HG02852 (cell line): ENCODE data around the gene RAB9B.
"Not testable (repeated sequence)": the region's sequence is repeated elsewhere in the genome, so short reads cannot be mapped to it uniquely, and the experiment has no call there.

Source experiments
- ATAC-seq: cut with Tn5 transposase; IDR thresholded peaks from one replicate; pipeline ENCODE4 v1.9.1; 2021; ENCODE audit warnings: mild to moderate bottlenecking, moderate library complexity; ENCODE audit not compliant: unreplicated experiment

RAB9B gene, protein sequence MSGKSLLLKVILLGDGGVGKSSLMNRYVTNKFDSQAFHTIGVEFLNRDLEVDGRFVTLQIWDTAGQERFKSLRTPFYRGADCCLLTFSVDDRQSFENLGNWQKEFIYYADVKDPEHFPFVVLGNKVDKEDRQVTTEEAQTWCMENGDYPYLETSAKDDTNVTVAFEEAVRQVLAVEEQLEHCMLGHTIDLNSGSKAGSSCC

DNA sequence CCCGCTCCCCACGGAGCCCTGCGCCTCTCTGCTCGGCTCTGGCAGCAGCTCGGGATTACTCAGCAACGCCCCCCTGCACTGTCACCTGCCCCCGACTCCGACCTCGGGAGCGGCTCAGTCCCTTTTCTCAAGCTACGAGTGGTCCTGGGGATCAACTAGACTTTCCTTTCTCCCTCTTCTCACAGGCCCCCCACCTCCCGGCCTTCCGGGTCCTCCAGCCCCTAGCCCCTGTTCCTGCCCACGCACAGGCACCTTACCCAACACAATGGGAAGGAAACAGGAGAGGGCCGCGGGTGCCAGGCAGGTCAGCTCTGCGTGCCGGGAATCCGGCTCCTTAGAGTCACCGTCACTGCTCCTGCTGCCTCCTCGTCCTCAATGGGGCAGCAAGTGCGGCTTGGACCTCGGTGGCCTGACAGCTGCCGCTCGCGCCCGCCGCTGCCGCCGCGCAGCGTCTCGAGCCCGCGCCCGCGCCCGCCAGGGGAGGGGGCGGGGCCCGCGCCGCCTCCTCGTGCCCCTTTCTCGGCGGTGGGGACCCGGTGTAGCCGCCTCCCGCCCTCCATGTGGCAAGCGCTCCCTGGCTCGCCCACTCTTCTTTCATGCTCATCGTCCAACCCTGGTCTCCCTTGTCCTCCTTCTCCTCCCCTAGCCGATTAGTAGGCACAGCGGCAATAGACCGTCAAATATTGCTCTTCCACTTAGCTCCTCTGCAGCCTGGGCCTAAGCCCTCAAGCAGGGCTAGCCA is at the start of gene RAB9B:
Gene RAB9B, minus strand, starts transcription at position 455 of the 742 bp plus-strand sequence. CDS start 6,473 bp downstream, outside the sequence.
- peak; percentile 79 for ATAC-seq

DNA sequence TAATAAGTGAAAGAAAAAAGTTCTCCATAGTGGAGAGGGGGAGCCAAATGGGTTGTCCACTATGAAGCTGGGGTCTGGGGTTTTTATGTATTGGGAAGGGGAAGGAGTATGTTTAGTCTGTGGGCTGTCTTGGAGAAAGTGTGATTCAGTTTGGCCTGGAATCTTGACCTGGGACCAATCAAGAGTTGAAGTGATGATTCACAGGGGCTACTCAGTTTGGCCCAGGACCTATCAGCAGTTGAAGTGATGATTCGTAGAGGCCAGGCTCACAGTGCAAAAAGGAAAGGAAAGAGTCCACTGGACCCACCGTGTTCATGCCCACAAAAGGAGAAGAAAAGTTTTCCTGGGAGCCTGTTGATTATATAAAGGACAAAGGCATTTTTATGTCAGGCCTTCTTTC is 47.3 kb upstream of the RAB9B start:
- ATAC-seq, result no peak

DNA sequence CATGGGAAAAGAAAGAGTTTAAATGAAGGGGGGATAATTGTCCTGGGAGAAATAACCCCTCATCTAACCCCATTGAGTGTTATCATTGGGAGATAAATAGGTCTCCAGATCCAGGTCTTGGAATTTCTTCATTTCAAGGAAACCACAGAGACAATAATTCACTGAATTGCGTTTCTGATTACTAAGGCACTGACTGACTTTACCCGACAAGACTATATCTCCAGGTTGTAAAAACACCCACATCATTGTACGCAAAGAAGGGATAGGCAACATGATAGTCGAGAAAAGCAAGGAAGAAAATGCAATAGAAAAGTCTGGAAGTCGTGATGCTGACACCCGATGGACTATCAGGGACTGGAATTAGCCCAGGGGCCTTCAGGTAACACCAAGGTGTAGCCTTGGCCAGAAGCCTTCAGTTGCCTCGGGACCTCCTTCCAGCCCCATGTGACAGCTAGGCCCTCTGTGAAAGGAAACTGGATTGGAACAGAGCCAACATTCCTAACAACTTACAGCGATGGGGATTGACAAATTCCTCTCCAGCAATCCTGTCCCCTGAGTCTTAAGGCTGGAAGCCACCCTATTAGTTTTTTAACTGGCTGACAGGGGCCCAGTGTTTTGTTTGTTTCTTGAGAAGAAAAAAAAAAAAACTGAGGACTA is 46.5 kb upstream of the RAB9B start:
- ATAC-seq, result no peak

DNA sequence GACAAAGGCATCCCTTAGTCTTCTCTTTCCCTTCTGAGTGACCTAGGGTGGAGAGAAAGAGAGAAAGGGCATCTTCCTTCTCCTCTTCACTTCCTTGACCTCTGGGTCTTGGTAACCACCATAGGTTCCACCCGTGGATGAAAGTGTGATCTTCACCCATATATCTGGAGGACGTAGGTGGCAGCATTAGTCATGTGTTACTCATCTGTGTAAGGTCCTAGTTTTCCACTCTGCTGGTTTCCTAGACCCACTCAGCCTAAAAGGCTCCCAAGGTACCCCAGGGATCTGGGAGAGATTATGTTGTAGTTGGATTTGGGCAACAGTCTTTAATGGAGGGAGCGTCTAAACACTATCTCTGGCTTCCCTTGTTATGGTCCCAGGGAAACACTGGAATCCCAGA is 45.5 kb upstream of the RAB9B start:
- no peak for ATAC-seq

DNA sequence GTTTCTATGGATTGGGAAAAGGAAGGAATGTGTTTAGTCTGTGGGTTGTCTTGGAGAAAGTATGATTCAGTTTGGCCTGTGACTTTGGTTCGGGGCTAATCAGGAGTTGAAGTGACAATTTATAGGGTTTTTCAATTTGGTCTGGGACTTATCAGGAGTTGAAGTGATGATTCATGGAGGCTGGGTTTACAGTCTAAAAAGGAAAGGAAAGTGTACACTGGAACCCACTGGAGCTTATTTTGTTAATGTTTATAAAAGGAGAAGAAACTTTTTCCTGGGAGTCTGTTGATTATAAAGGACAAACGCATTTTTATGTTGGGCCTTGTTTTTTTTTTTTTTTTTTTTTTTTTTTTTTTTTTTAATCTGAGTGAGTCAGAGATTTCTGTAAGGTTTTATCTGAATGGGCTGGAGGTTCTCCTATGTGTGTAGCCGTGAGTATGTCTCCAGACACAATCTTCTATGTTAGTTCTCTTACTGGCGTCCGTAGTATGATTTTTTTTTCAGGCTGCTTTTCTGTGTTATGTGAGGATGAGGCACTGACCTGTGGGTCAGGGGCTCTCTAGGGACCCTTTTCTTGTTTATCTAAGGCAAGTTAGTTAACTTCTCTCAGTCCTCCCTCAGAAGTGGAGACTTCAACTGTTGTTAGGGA is 33.0 kb upstream of the RAB9B start:
- ATAC-seq, result no peak

DNA sequence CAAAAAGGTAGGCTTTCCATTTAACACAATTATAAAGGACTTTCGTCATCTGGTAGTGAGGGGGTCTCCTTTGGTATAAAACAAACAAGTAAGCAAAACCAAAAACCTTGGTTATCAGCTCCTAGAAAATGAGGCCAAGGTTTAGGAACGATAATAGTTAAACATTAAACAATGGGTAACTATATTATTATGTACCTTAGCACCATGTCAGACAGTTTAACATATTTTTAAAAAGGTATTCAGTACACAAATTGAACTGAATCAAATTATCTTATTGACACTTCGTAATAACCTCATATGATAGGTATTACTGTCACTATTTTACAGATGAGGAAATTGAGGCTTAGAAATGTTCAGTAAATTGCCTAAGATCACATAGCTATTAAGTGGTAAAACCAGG is 32.1 kb upstream of the RAB9B start:
- no peak for ATAC-seq

DNA sequence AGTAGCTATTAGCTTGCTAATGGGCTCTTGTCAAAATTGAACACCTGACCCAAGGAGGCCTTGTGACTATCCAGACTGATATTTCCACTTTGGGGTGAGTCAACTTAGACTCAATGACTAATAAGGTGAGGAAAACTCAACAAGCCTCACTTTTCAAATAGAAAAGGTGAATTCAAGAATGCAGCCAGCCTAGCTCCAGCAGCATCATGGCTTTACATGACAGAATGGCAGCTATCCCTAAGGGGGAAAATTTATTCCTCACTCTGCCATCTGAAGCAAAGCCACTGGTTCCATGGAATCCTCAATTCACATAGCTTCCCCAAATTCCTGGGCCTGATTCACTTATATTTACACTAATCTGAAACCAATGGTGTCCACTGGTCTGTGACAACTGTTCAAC is 29.1 kb upstream of the RAB9B start:
- ATAC-seq, result no peak

DNA sequence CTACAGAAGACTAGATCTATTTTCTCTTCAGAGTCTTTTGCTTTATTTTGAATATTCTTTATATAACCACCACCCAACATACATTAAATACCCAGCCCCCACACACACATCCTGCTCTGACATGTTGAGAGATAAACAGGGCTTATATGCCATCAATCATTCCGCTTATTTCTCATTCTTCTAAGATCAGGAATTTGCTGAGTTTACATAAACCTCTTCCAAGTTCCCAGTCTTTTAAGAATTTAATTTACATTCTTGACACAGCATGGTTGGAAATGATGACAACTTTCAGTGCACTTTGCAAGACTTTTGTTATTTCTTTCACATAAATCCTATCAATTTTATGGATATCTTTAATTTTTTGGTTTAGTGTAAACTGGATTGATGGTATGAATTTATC is 17.5 kb upstream of the RAB9B start:
- ATAC-seq, result no peak

DNA sequence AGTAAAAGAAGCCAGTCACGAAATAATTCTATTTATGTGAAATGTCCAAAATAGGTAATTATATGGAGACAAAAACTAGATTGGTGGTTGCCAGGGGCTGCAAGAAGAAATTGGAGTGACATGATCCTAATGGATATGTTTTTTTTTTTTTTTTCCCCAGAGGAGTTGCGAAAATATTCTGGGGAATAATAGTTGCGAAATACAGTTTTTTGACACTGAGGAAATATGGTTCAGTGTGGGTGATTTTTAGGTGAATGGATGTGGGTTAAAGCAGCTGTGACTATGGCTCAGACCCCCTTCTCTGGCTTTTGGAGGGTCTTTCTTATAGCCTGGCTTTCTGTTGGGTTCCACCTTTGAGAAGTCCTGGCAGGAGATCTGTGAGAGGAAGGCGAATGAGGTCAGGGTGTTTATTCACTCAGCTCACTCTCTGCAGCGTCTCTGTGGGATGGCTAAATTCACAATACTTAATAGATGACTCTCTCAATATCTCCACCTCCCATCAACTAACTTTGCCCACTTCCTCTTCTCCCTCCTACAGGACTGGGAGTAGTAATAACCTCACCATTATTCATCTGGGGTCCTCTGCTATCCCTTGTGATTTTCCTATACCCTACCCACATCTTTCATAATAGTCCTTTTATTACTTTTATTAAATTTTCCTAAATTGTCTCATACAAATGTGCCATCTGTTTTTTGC is 15.3 kb upstream of the RAB9B start:
- ATAC-seq, result no peak

DNA sequence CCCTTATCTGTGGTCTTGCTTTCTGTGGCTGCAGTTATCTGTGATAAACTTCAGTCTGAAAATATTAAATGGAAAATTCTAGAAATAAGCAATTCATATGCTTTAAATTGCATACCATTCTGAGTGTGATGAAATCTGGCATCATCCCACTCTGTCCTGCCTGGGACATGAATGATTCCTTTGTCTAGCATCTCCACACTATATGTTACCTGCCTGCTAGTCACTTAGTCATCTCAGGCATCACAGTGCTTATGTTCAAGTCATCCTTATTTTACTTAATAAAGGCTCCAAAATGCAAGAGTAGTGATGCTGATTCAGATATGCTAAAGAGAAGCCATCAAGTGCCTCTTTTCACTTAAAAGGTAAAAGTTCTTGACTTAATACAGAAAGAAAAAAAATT is 14.3 kb upstream of the RAB9B start:
- no peak for ATAC-seq

DNA sequence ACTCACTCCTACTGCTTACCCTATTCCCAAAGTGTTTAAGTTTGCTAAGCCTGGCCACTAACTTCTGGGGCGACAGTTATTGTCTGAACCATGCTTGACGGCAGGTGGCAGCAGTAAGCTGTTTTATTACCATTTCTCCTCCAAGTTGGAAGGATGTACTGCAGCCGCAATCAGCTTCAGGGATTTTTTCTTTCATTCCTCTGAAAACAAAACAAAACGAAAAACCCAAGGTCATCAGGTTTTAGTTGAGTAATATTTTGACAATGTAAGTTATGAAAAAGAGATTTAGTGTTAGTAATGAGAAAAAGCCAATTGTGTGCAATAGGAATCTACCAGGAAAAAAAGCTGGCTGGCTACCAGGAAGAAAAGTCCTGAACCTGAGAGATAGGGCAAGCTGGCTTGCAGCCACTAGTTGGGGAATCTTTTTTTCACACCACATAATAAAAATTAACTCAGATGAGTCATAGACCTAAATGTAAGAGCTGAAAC is 13.2 kb upstream of the RAB9B start:
- ATAC-seq, result peak; percentile 83

DNA sequence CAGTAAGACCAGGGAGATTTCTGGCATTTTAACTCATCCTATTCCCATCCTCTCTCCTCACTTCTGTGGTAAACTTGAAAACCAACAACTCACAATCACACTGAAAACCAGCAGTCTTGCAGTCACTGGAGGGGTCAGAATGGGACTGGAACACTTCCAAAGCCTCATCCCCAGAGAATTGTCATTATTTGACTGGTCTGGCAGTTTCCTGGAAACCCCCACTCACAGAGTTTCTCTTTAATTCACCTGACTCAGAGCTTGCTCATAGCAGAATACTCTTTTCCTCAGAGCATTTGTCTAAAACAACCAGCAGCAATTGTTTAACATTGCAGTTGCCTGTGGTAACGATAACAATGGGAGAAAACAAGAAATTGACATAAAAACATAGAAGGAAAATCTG is 7.3 kb upstream of the RAB9B start:
- ATAC-seq, result no peak

DNA sequence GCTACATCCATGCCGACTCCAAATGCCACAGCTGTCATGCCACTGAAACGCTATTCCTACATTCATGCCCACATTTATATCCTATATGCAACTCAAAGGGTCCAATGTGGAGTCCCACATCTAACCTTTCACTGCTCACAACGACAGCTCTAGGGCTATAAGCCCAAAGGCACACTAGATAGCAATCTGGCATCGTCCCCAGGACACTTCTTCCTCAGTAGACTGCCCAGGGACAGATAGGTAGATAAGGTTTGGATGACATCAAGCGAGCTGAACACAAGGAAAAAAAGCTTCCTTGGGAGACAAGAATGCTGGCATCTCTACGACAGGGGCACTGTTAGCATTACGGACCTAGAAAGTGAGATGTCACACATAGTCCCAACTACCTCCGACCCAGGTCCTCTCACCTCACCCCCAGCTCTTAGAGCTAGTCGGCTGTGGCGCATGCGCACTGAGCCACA is 685 bp downstream of the RAB9B start:
- peak; percentile 6 for ATAC-seq

DNA sequence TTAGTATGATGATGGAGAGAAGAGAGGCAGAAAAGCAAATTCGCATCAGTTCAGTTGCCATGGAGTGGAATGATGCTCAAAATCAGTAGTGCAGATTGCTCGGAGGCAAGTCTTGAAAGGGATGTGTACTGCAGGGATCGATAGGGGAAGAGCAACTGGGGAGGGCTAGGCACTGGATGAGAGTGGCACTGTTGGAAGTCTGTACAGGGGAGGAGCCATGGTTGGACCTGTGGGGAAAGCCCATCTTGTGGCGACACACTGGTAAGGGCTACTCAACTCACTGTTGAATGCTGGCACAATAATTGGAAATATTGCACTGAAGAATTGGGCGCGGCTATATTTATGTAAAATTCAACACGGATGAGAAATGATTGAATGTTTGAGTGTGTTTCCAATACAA is 1.2 kb downstream of the RAB9B start:
- ATAC-seq, result no peak

DNA sequence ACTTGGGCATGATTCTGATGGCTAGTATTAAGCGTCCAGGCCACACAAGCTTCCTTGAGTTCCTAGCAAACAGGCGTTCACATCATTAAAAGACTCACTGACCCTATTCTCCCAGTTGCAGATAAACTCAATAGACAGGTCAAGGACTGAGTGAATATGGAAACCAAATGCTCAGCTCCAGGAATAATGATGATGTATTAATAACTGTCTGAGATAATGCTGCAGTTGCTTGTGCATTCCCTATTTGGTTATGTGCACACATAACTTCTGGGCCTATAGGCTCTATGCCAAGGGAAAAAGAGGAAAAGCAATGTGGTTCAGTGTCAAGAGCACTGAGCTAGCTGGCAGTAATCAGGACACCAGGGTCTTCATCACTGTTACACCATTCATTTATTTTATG is 3.5 kb downstream of the RAB9B start:
- ATAC-seq, result no peak

DNA sequence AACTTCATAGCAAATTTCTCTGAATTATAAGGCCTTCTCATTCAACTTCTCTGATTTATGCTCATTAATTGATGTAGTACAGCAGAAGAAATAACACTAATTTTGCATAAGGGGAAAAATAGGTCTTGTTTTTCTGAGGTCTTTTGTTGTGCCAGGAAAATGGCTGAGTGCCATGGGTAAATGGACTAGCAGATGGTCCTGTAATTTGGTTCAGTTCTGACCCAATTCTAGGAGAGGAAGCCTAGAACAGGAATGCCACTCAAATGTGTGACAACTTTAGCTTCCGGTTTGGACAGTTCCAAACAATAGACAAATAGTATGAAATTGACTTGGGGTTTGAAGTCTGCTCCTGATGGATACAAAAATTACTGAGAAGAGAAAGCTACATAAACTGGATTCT is 6.2 kb downstream of the RAB9B start:
- ATAC-seq, result no peak

DNA sequence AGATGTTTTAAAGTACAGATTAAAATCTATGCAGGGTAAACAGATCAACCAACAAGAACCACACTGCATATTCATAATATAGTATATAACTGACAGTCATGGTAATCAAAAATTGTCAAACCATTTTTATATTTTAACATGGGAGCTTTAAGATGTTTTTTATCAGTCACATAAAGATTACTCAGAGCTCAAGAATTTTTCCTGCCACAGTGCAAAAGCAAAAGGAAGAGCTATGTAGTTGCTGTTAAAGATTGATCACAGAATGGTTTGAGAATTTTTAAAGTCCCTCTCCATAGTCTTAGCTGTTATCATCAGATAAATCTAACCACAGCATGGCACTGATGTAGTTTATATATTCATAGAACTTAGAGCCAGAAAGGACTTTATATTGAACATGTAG is 8.5 kb downstream of the RAB9B start:
- ATAC-seq, result no peak

DNA sequence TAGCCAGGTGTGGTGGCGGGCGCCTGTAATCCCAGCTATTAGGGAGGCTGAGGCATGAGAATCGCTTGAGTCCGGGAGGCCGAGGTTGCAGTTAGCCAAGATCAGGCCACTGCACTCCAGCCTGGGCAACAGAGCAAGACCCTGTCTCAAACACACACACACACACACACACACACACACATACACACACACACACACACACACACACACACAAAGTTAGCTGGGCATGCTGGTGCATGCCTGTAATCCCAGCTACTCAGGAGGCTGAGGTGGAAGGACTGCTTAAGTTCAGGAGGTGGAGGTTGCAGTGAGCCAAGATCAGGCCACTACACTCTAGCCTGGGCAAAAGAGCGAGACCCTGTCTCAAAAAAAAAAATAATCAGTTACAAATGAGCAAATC is 11.3 kb downstream of the RAB9B start:
- not testable (repeated sequence) for ATAC-seq

DNA sequence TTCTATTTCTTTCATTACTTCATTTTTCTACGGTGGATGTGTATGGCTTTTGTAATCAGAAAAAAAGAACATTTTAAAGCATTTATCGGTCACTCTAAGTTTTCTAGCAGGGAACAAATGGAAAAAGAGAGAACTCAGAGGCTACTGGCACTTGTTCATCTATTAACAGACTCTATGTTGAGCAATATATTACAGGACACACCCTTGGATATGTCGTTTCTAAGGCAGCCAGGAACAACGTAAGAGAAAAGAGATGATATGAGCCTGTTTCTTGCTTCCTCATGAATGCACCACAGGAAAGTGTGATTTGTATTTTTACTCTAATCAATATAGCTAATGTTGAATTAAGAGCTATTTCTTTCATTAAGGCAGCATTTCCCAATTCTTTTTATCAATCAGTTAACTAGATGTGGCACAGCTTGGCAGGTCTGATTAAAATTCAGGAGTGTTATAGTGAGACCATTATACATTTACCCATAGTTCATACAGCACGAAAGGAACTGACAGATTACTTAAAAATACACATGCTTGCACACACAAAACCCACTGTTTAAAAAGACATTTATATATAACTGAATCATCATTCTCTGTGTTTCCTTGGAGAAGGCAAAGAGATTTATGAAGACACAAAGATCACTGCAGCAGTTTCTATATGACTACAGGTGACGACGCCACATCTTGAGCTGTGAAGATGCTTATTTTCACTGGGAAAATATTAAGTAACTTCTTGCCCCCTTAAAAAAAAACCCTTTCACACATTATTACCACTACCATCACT is 13.0 kb downstream of the RAB9B start:
- no peak for ATAC-seq

DNA sequence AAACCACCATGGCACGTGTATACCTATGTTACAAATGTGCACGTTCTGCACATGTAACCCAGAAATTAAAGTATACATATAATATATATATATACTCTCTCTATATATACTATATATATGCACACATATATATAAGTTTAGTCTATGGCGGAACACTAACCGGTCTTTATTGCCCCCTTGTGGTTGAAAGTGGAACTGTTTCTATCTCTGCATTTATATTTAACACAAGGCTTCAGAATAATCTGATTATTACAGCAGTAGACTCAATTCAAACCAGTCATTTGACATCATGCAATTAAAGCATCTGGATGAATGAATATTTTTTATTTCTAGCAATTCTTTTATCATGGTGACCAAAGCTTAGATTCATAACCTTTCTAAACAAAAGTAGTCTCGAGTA is 14.6 kb downstream of the RAB9B start:
- peak; percentile 56 for ATAC-seq
